PC-9 (cell line): Measurements from ENCODE around the gene HHLA2. TPM values are rescaled to one million over a fixed set of nuclear protein-coding genes. Genes with fewer than 3 reads are reported as not detected.

Experiments used
- BruUV-seq: library from RNA; stranded (reverse); fragments of 400-500 nt; replicated peaks from 2 replicates; lab custom pipeline; 2021; lab: Mats Ljungman, UMichigan
- CTCF ChIA-PET: fragments of 300-600 bp; sonication (Branson Sonifier 250); formaldehyde crosslinking; loops from one replicate; lab custom pipeline; 2022; ENCODE audit warnings: antibody characterized with exemption; lab: Charles Lee
- POLR2A ChIA-PET: fragments of 300-600 bp; sonication (Branson Sonifier 250); formaldehyde crosslinking; loops from one replicate; lab custom pipeline; 2022; ENCODE audit warnings: antibody characterized with exemption; ENCODE audit not compliant: unreplicated experiment; lab: Charles Lee
- DNase-seq, 2 experiments: peaks; one replicate each; pipeline versions ENCODE4 v3.0.0 to v3.0.0-alpha.2; 2015 to 2022; ENCODE audit warnings: mixed read lengths in 1 of 2
- H2AFZ ChIP-seq: fragments of 200-600 bp; sonication (generic); 2 replicates; pipeline ENCODE4 v1.8.1; 2017; ENCODE audit warnings: antibody characterized with exemption
- H3F3A ChIP-seq: fragments of 200-600 bp; sonication (generic); 2 replicates; pipeline ENCODE4 v1.8.1; 2017; ENCODE audit warnings: antibody characterized with exemption, mild to moderate bottlenecking, low read depth; ENCODE audit not compliant: insufficient read depth
- H3K27ac ChIP-seq: fragments of 200-600 bp; sonication (generic); 2 replicates; pipeline ENCODE4 v1.6.1; 2016; ENCODE audit warnings: mixed run types
- H3K27me3 ChIP-seq: fragments of 200-600 bp; sonication (generic); 2 replicates; pipeline ENCODE4 v1.6.1; 2016; ENCODE audit warnings: low read depth, mixed run types; ENCODE audit not compliant: insufficient read depth
- H3K36me3 ChIP-seq: fragments of 200-600 bp; sonication (generic); 2 replicates; pipeline ENCODE4 v1.6.1; 2016; ENCODE audit warnings: low read depth, mixed run types
- H3K4me1 ChIP-seq: fragments of 200-600 bp; sonication (generic); replicated peaks from 2 replicates; pipeline ENCODE4 v1.6.1; 2016; ENCODE audit warnings: mixed run types; ENCODE audit not compliant: insufficient read depth
- H3K4me2 ChIP-seq: fragments of 200-600 bp; sonication (generic); 2 replicates; pipeline ENCODE4 v1.6.1; 2017; ENCODE audit warnings: mixed run types
- H3K4me3 ChIP-seq: fragments of 200-600 bp; sonication (generic); 2 replicates; pipeline ENCODE4 v1.6.1; 2016; ENCODE audit warnings: mixed run types
- H3K79me2 ChIP-seq: fragments of 200-600 bp; sonication (generic); 2 replicates; pipeline ENCODE4 v1.6.1; 2017; ENCODE audit warnings: low read depth, mixed run types
- H3K9me2 ChIP-seq: fragments of 200-600 bp; sonication (generic); 2 replicates; pipeline ENCODE4 v1.8.1; 2017; ENCODE audit warnings: mild to moderate bottlenecking; ENCODE audit not compliant: insufficient read depth
- H3K9me3 ChIP-seq: fragments of 200-600 bp; sonication (generic); 2 replicates; pipeline ENCODE4 v1.8.1; 2016; ENCODE audit warnings: low read depth; ENCODE audit not compliant: insufficient read depth
- H4K20me1 ChIP-seq: fragments of 200-600 bp; sonication (generic); 2 replicates; pipeline ENCODE4 v1.8.1; 2017; ENCODE audit not compliant: insufficient read depth
- CTCF ChIP-seq: fragments of 200-600 bp; sonication (generic); conservative IDR thresholded peaks from 2 replicates; pipeline ENCODE4 v1.6.1; 2017; ENCODE audit warnings: mixed run types, antibody characterized with exemption, mild to moderate bottlenecking, moderate library complexity
- EZH2 ChIP-seq: fragments of 200-600 bp; sonication (generic); IDR thresholded peaks from 2 replicates; pipeline ENCODE4 v1.8.0; 2017; ENCODE audit warnings: antibody characterized with exemption, low read depth
- intact Hi-C: fragments of 100-400 bp; cut with micrococcal nuclease; formaldehyde crosslinking; loops from one replicate; pipeline ENCODE4 v1.10.0; 2022; ENCODE audit not compliant: unreplicated experiment
- total RNA-seq: library from RNA; stranded (reverse); gene quantifications from 2 replicates; pipeline ENCODE4 v1.2.3, GENCODE V29; 2021

The HHLA2 gene
- total RNA-seq, 1 experiment from 2014 or later, result not detected

GRCh38 chr3:108387063-108387462, 90.7 kb downstream of the HHLA2 start:
- H3K9me2 ChIP-seq, result no peaks in the 10 kb centered on the region
- ChIA-PET CTCF (interaction anchor here (0.5 kb wide), 1 partner anchor 70 kb away, joined by 4 read pairs; no protein-coding TSS in a partner anchor), POLR2A (interaction anchor here (0.5 kb wide), 1 partner anchor 719 kb away, joined by 9 read pairs; no protein-coding TSS in a partner anchor)
- no peak for DNase-seq
- no peaks in the 10 kb centered on the region for H4K20me1 ChIP-seq
- no peak overlapping the region for H3K4me3 ChIP-seq
- H3K79me2 ChIP-seq, result no peaks in the 10 kb centered on the region
- H3K36me3 ChIP-seq, result no peaks in the 10 kb centered on the region
- no peaks in the 10 kb centered on the region for H3F3A ChIP-seq
- TF ChIP-seq EZH2, result no peak
- no peak for TF ChIP-seq CTCF
- BruUV-seq, result no TSS peak
- intact Hi-C loops, result no loop called here
- no peaks in the 10 kb centered on the region for H3K9me3 ChIP-seq
- no peaks in the 10 kb centered on the region for H3K27me3 ChIP-seq
- H3K4me1 ChIP-seq, result 0 out of 2 replicates have a peak, but pooled peaks cover 5% of the 10 kb centered on the region
- no peak overlapping the region for H3K4me2 ChIP-seq
- H2AFZ ChIP-seq, result no peak overlapping the region
- no peak overlapping the region for H3K27ac ChIP-seq

GRCh38 chr3:108388136-108389132, 92.1 kb downstream of the HHLA2 start:
- H3K4me3 ChIP-seq, result no peak overlapping the region
- H3K36me3 ChIP-seq, result no peaks in the 10 kb centered on the region
- H3K27me3 ChIP-seq, result no peaks in the 10 kb centered on the region
- 0 out of 2 replicates have a peak, but pooled peaks cover 5% of the 10 kb centered on the region for H3K4me1 ChIP-seq
- no peak overlapping the region for H3K4me2 ChIP-seq
- no peaks in the 10 kb centered on the region for H3K9me3 ChIP-seq
- TF ChIP-seq CTCF, result no peak
- no peaks in the 10 kb centered on the region for H4K20me1 ChIP-seq
- no peak for DNase-seq
- no peaks in the 10 kb centered on the region for H3K79me2 ChIP-seq
- BruUV-seq, result no TSS peak
- CTCF ChIA-PET, result interaction anchor here (0.6 kb wide), 1 partner anchor 370 kb away, joined by 3 read pairs; no protein-coding TSS in a partner anchor
- no peak overlapping the region for H2AFZ ChIP-seq
- no peak overlapping the region for H3K27ac ChIP-seq
- H3F3A ChIP-seq, result no peaks in the 10 kb centered on the region
- POLR2A ChIA-PET, result interaction anchor here (0.6 kb wide), 1 partner anchor 167 kb away, joined by 3 read pairs; no protein-coding TSS in a partner anchor
- intact Hi-C loops, result no loop called here
- H3K9me2 ChIP-seq, result no peaks in the 10 kb centered on the region

- Histone ChIP-seq H3K9me2 (no peaks in the 10 kb centered on the region), H3K4me1 (0 out of 2 replicates have a peak, but pooled peaks cover 5% of the 10 kb centered on the region), H3F3A (no peaks in the 10 kb centered on the region), H3K27ac (no peak overlapping the region), H3K4me2 (no peak overlapping the region), H2AFZ (no peak overlapping the region), H3K4me3 (no peak overlapping the region), H3K79me2 (no peaks in the 10 kb centered on the region), H3K9me3 (no peaks in the 10 kb centered on the region), H4K20me1 (no peaks in the 10 kb centered on the region), H3K36me3 (no peaks in the 10 kb centered on the region), H3K27me3 (no peaks in the 10 kb centered on the region)
- ChIA-PET POLR2A (no interaction called here), CTCF (no interaction called here)
- no TSS peak for BruUV-seq
- DNase-seq, result no peak
- intact Hi-C loops, result no loop called here
- TF ChIP-seq CTCF, result no peak
- TF ChIP-seq EZH2, result no peak
These were observed 93.0 kb downstream of the HHLA2 start for GRCh38 chr3:108389372-108389771.
